Measurements from ENCODE around the gene MSX1. TPM values are rescaled to one million over a fixed set of nuclear protein-coding genes. Genes with fewer than 3 reads are reported as not detected.
A peak's percentile ranks its signal among the peaks of the same experiment; 100 is the strongest.

Gene MSX1
- total and polyA plus RNA-seq, 2 of the 13 experiments (the other 11 are each of a cell fraction or from before 2014, with no cell fraction given) = 12.1 to 14.9 TPM

GRCh38 chr4:4859325-4859798, at the start of gene MSX1 (continued):
- TF ChIP-seq CERS6 (CRISPR knock-in tag; IDR thresholded peaks at IDR 0.05) = no peak
- TF ChIP-seq, protein P1, sequence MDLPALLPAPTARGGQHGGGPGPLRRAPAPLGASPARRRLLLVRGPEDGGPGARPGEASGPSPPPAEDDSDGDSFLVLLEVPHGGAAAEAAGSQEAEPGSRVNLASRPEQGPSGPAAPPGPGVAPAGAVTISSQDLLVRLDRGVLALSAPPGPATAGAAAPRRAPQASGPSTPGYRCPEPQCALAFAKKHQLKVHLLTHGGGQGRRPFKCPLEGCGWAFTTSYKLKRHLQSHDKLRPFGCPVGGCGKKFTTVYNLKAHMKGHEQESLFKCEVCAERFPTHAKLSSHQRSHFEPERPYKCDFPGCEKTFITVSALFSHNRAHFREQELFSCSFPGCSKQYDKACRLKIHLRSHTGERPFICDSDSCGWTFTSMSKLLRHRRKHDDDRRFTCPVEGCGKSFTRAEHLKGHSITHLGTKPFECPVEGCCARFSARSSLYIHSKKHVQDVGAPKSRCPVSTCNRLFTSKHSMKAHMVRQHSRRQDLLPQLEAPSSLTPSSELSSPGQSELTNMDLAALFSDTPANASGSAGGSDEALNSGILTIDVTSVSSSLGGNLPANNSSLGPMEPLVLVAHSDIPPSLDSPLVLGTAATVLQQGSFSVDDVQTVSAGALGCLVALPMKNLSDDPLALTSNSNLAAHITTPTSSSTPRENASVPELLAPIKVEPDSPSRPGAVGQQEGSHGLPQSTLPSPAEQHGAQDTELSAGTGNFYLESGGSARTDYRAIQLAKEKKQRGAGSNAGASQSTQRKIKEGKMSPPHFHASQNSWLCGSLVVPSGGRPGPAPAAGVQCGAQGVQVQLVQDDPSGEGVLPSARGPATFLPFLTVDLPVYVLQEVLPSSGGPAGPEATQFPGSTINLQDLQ (CRISPR knock-in tag; IDR thresholded peaks at IDR 0.05) = no peak
- no peak for TF ChIP-seq ZBTB39 (CRISPR knock-in tag; IDR thresholded peaks at IDR 0.05)
- TF ChIP-seq ONECUT2 (CRISPR knock-in tag; IDR thresholded peaks at IDR 0.05) = 0 out of 2 replicates have a peak, but pooled peaks have one; percentile 12
- no peak for TF ChIP-seq TGIF2 (CRISPR knock-in tag; IDR thresholded peaks at IDR 0.05)
- TF ChIP-seq WIZ (CRISPR knock-in tag; IDR thresholded peaks at IDR 0.05) = no peak
- TF ChIP-seq, protein P2, sequence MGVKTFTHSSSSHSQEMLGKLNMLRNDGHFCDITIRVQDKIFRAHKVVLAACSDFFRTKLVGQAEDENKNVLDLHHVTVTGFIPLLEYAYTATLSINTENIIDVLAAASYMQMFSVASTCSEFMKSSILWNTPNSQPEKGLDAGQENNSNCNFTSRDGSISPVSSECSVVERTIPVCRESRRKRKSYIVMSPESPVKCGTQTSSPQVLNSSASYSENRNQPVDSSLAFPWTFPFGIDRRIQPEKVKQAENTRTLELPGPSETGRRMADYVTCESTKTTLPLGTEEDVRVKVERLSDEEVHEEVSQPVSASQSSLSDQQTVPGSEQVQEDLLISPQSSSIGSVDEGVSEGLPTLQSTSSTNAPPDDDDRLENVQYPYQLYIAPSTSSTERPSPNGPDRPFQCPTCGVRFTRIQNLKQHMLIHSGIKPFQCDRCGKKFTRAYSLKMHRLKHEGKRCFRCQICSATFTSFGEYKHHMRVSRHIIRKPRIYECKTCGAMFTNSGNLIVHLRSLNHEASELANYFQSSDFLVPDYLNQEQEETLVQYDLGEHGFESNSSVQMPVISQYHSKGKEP (CRISPR knock-in tag; IDR thresholded peaks at IDR 0.05) = no peak
- TF ChIP-seq IRF1 (CRISPR knock-in tag; IDR thresholded peaks at IDR 0.05; ENCODE audit: low read depth) = no peak
- TF ChIP-seq GATAD2A (CRISPR knock-in tag; IDR thresholded peaks at IDR 0.05) = no peak
- TF ChIP-seq, protein P3, sequence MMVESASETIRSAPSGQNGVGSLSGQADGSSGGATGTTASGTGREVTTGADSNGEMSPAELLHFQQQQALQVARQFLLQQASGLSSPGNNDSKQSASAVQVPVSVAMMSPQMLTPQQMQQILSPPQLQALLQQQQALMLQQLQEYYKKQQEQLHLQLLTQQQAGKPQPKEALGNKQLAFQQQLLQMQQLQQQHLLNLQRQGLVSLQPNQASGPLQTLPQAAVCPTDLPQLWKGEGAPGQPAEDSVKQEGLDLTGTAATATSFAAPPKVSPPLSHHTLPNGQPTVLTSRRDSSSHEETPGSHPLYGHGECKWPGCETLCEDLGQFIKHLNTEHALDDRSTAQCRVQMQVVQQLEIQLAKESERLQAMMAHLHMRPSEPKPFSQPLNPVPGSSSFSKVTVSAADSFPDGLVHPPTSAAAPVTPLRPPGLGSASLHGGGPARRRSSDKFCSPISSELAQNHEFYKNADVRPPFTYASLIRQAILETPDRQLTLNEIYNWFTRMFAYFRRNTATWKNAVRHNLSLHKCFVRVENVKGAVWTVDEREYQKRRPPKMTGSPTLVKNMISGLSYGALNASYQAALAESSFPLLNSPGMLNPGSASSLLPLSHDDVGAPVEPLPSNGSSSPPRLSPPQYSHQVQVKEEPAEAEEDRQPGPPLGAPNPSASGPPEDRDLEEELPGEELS (CRISPR knock-in tag; IDR thresholded peaks at IDR 0.05) = no peak
- no peak for TF ChIP-seq TEF (CRISPR knock-in tag; IDR thresholded peaks at IDR 0.05)
- no peak for TF ChIP-seq DNMT1 (CRISPR knock-in tag; IDR thresholded peaks at IDR 0.05)
- TF ChIP-seq, protein P4, sequence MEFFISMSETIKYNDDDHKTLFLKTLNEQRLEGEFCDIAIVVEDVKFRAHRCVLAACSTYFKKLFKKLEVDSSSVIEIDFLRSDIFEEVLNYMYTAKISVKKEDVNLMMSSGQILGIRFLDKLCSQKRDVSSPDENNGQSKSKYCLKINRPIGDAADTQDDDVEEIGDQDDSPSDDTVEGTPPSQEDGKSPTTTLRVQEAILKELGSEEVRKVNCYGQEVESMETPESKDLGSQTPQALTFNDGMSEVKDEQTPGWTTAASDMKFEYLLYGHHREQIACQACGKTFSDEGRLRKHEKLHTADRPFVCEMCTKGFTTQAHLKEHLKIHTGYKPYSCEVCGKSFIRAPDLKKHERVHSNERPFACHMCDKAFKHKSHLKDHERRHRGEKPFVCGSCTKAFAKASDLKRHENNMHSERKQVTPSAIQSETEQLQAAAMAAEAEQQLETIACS (CRISPR knock-in tag; IDR thresholded peaks at IDR 0.05) = no peak
- TF ChIP-seq ZNF563 (CRISPR knock-in tag; IDR thresholded peaks at IDR 0.05) = peak; percentile 58
- no peak for TF ChIP-seq CBX2 (IDR thresholded peaks at IDR 0.05; ENCODE audit: low read depth, low read length)
- TF ChIP-seq CBX2 (CRISPR knock-in tag; IDR thresholded peaks at IDR 0.05; ENCODE audit: low read depth) = no peak
